K562 (cell line): ENCODE results near the gene RSRC1. TPM values are rescaled to one million over a fixed set of nuclear protein-coding genes. Genes with fewer than 3 reads are reported as not detected.

ENCODE experiments used
- ARNT ChIP-seq, 2 experiments: fragments of 450-650 bp; IDR thresholded peaks; 2 replicates each; pipeline ENCODE4 v1.6.1; 2016; ENCODE audit warnings: mild to moderate bottlenecking in 1 of 2
- BACH1 ChIP-seq: fragments of 200-800 bp; sonication (Bioruptor generic); IDR thresholded peaks from 2 replicates; pipeline ENCODE4 v1.6.1; 2016; ENCODE audit warnings: missing genetic modification characterization, missing compliant biosample characterization
- COPS2 ChIP-seq: fragments of 450-650 bp; conservative IDR thresholded peaks from 2 replicates; pipeline ENCODE4 v1.6.1; 2016; ENCODE audit warnings: mild to moderate bottlenecking, moderate library complexity
- ILF3 ChIP-seq: fragments of 450-650 bp; IDR thresholded peaks from 2 replicates; pipeline ENCODE4 v1.6.1; 2018; ENCODE audit warnings: antibody characterized with exemption, mild to moderate bottlenecking, moderate library complexity, borderline replicate concordance
- IRF2 ChIP-seq: sonication (generic); formaldehyde crosslinking; IDR thresholded peaks from 2 replicates; pipeline ENCODE4 v1.8.1; 2022; ENCODE audit warnings: mild to moderate bottlenecking, missing genetic modification reagents
- PTBP1 ChIP-seq: fragments of 200-400 bp; formaldehyde crosslinking; IDR thresholded peaks from 2 replicates; pipeline ENCODE4 v1.6.1; 2017; ENCODE audit warnings: low read depth, low read length
- TCF7 ChIP-seq: sonication (generic); IDR thresholded peaks from 2 replicates; pipeline ENCODE4 v1.6.1; 2016; ENCODE audit warnings: antibody characterized with exemption, borderline replicate concordance
- TFAM ChIP-seq: fragments of 250-450 bp; sonication (Bioruptor Pico); conservative IDR thresholded peaks from 2 replicates; pipeline ENCODE4 v1.5.0; 2021; ENCODE audit warnings: mild to moderate bottlenecking, moderate library complexity
- TSHZ1 ChIP-seq: fragments of 250-450 bp; sonication (Bioruptor Pico); IDR thresholded peaks from 2 replicates; pipeline ENCODE4 v1.4.0; 2020; ENCODE audit warnings: mild to moderate bottlenecking, moderate library complexity
- UBTF ChIP-seq, 2 experiments: IDR thresholded peaks; 2 replicates each; pipeline ENCODE4 v1.6.1; 2012; ENCODE audit warnings: improper control_type of control experiment in 2 of 2, low read depth in 2 of 2, low read length in 2 of 2, borderline replicate concordance in 1 of 2
- ZBTB2 ChIP-seq: fragments of 450-650 bp; IDR thresholded peaks from 2 replicates; pipeline ENCODE4 v1.6.1; 2016; ENCODE audit warnings: antibody characterized with exemption
- ZNF280B ChIP-seq: fragments of 250-450 bp; sonication (Bioruptor Pico); IDR thresholded peaks from 2 replicates; pipeline ENCODE4 v1.5.1; 2021; ENCODE audit warnings: mild to moderate bottlenecking
- ZNF445 ChIP-seq: fragments of 250-450 bp; sonication (Bioruptor Pico); IDR thresholded peaks from 2 replicates; pipeline ENCODE4 v1.4.0; 2020; ENCODE audit warnings: low read depth, mild to moderate bottlenecking, moderate library complexity
- polyA plus RNA-seq, 8 experiments: library from polyadenylated mRNA; depleted of rRNA in 4 of 8; stranded (reverse) in 5 of 8; unstranded in 3 of 8; fragments of >200 nt; fragmentation: Nextera tagmentation in 2 of 8; fragmentation: Illumina TruSeq in 1 of 8; extraction: Ambion mirVana in 2 of 8; extraction: Trizol in 1 of 8; gene quantifications; 2 replicates each; pipeline versions ENCODE4 v1.2.1 to v1.2.3, GENCODE V29; 2011 to 2014; ENCODE audit warnings: inconsistent platforms in 1 of 8, missing spikeins in 1 of 8
- total RNA-seq, 7 experiments: library from RNA; depleted of rRNA in 6 of 7; stranded (reverse); fragments of >200 nt in 6 of 7; fragmentation: Illumina TruSeq in 2 of 7; extraction: Trizol in 2 of 7; gene quantifications; 2 replicates each; pipeline versions ENCODE4 v1.2.1 to v1.2.3, GENCODE V29; 2011 to 2021; ENCODE audit warnings: low replicate concordance in 1 of 7
- TF ChIP-seq, protein P1 (sequence below): IDR thresholded peaks from 2 replicates; pipeline ENCODE4 v1.6.1; 2016; ENCODE audit warnings: missing genetic modification characterization, missing compliant biosample characterization
- TF ChIP-seq, protein P2 (sequence below): fragments of 250-450 bp; sonication (Bioruptor Pico); IDR thresholded peaks from 2 replicates; pipeline ENCODE4 v1.8.0; 2022; ENCODE audit warnings: inconsistent platforms

RSRC1 gene
- total and polyA plus RNA-seq, 9 of the 15 experiments (the other 6 are each of a cell fraction or from before 2014, with no cell fraction given), result 19.3 to 128 (median 75.5) TPM

- TF ChIP-seq, protein P1, sequence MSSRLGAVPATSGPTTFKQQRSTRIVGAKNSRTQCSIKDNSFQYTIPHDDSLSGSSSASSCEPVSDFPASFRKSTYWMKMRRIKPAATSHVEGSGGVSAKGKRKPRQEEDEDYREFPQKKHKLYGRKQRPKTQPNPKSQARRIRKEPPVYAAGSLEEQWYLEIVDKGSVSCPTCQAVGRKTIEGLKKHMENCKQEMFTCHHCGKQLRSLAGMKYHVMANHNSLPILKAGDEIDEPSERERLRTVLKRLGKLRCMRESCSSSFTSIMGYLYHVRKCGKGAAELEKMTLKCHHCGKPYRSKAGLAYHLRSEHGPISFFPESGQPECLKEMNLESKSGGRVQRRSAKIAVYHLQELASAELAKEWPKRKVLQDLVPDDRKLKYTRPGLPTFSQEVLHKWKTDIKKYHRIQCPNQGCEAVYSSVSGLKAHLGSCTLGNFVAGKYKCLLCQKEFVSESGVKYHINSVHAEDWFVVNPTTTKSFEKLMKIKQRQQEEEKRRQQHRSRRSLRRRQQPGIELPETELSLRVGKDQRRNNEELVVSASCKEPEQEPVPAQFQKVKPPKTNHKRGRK (tag), result no peak
- TF ChIP-seq ZNF280B (CRISPR knock-in tag) (no peak), TCF7 (no peak), ZBTB2 (no peak), IRF2 (CRISPR knock-in tag) (no peak), ZNF445 (CRISPR knock-in tag) (no peak), COPS2 (no peak), ILF3 (peak; percentile 84; the same call in 1 of the 2 replicates), PTBP1 (no peak), TSHZ1 (CRISPR knock-in tag) (no peak), TFAM (CRISPR knock-in tag) (no peak), ARNT (IDR thresholded peaks at IDR 0.05) (peak in 1 of 2 experiments; percentile 26; a peak in 1 of 4 replicates), UBTF (IDR thresholded peaks at IDR 0.05; ENCODE audit: borderline replicate concordance in 1 of 2, low read depth in 2 of 2, low read length in 2 of 2) (no peak), BACH1 (tag) (no peak)
- TF ChIP-seq, protein P2, sequence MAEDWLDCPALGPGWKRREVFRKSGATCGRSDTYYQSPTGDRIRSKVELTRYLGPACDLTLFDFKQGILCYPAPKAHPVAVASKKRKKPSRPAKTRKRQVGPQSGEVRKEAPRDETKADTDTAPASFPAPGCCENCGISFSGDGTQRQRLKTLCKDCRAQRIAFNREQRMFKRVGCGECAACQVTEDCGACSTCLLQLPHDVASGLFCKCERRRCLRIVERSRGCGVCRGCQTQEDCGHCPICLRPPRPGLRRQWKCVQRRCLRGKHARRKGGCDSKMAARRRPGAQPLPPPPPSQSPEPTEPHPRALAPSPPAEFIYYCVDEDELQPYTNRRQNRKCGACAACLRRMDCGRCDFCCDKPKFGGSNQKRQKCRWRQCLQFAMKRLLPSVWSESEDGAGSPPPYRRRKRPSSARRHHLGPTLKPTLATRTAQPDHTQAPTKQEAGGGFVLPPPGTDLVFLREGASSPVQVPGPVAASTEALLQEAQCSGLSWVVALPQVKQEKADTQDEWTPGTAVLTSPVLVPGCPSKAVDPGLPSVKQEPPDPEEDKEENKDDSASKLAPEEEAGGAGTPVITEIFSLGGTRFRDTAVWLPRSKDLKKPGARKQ, result no peak
Measured at GRCh38 chr3:158407844-158408517, 298.1 kb downstream of the RSRC1 start (continued).
